HG03280 (cell line): ENCODE data around the gene UBFD1.
"Not testable (repeated sequence)": the region's sequence is repeated elsewhere in the genome, so short reads cannot be mapped to it uniquely, and the experiment has no call there.

Experiments used
- ATAC-seq: cut with Tn5 transposase; IDR thresholded peaks from one replicate; pipeline ENCODE4 v1.9.1; 2021; ENCODE audit warnings: mild to moderate bottlenecking, moderate library complexity; ENCODE audit not compliant: unreplicated experiment

UBFD1 gene

GRCh38 chr16:23524886-23525285, 32.6 kb upstream of the UBFD1 start:
- ATAC-seq, result no peak

GRCh38 chr16:23527961-23528643, 29.4 kb upstream of the UBFD1 start:
- no peak for ATAC-seq

- no peak for ATAC-seq
Measured at GRCh38 chr16:23528644-23529310, 28.8 kb upstream of the UBFD1 start.

GRCh38 chr16:23530062-23530461, 27.5 kb upstream of the UBFD1 start:
- ATAC-seq, result no peak

- no peak for ATAC-seq
Measured at GRCh38 chr16:23532448-23532847, 25.1 kb upstream of the UBFD1 start.

GRCh38 chr16:23534868-23535860, 22.4 kb upstream of the UBFD1 start:
- ATAC-seq, result no peak

GRCh38 chr16:23535901-23536300, 21.6 kb upstream of the UBFD1 start:
- ATAC-seq, result no peak

GRCh38 chr16:23537390-23537789, 20.1 kb upstream of the UBFD1 start:
- ATAC-seq, result no peak

GRCh38 chr16:23538919-23539278, 18.6 kb upstream of the UBFD1 start:
- no peak for ATAC-seq

GRCh38 chr16:23539984-23540816, 17.3 kb upstream of the UBFD1 start:
- no peak for ATAC-seq

- not testable (repeated sequence) for ATAC-seq
Measured at GRCh38 chr16:23540817-23541178, 16.7 kb upstream of the UBFD1 start.

- no peak for ATAC-seq
Measured at GRCh38 chr16:23544436-23544835, 13.1 kb upstream of the UBFD1 start.

- no peak for ATAC-seq
Measured at GRCh38 chr16:23549938-23550337, 7.6 kb upstream of the UBFD1 start.

GRCh38 chr16:23552161-23552560, 5.4 kb upstream of the UBFD1 start:
- ATAC-seq, result no peak

- no peak for ATAC-seq
Measured at GRCh38 chr16:23554536-23554935, 3.0 kb upstream of the UBFD1 start.

- peak; percentile 4 for ATAC-seq
Measured at GRCh38 chr16:23557779-23558702, 514 bp downstream of the UBFD1 start.

GRCh38 chr16:23561586-23561985, 4.1 kb downstream of the UBFD1 start:
- ATAC-seq, result no peak

- ATAC-seq, result no peak
Measured at GRCh38 chr16:23562505-23562904, 5.0 kb downstream of the UBFD1 start.

GRCh38 chr16:23563186-23563585, 5.7 kb downstream of the UBFD1 start:
- ATAC-seq, result no peak
